Activated T-cell treated with anti-CD3 and anti-CD28 coated beads, Interleukin-2, amount 50 U/mL, for 1 hour (primary cell): ENCODE results near the gene NLK.
"Not testable (repeated sequence)": the region's sequence is repeated elsewhere in the genome, so short reads cannot be mapped to it uniquely, and the experiment has no call there.

ENCODE experiments used
- DNase-seq: peaks from one replicate; pipeline ENCODE4 v3.0.0-alpha.2; 2020

NLK gene

DNA sequence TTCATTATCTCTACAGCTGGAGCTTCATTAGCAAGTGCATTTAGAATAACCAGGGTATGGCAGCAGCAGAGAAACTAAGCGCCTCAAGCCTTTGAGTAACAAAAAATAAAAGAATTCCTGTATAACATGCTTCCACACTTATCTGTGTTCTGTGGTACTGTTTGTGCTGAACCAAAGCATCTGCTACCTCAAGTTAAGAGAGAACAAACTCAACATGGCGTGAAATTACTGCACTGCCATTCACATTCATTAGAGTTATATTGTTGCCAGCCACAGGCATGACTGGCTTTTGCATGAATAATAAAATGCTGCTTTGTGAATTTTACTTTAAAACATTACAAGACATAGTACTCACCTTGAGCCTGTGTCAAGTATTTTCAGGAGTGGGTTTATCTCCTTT is 76.6 kb downstream of the NLK start:
- no peak for DNase-seq

DNA sequence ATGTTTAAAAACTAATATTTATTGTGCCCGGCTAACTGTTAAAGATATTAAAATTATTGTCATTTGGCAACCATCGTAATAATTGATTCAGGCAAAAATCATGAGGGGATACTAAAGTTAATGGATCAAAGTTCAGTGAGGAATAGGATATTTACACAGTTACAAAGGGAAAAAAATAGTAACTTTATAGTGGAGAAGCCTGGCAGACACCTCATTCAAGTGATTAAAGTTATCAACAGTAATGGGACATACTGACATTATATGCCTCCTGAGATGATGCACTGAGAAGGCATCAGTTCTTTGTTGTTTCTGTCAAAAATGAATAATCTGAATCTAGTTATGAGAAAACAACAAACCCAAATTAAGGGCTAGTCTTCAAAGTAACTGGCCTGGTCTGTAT is 77.1 kb downstream of the NLK start:
- DNase-seq, result no peak

DNA sequence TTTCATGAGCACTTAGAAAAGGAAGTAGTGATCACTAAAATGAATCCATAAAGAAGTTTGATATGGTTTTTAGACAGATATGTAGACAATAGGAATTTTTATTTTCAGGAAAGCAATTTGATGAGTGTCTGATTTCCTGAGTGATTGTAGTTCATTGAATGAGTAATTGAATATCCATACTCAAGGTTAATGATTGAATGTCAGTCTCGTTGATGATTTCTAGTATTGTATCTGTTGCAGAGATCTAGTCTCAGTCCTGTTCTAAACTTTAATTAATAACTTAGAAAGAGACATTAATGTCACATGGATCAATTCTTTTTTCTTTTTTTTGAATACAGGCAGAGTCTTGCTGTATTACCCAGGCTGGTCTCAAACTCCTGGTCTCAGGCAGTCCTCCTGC is 78.3 kb downstream of the NLK start:
- DNase-seq, result no peak

- DNase-seq, result no peak
These were observed 82.5 kb downstream of the NLK start for GRCh38 chr17:28124962-28125361.

- DNase-seq, result no peak
These were observed 83.3 kb downstream of the NLK start for GRCh38 chr17:28125526-28126378.

GRCh38 chr17:28127196-28127595 is 84.7 kb downstream of the NLK start:
- DNase-seq, result no peak

GRCh38 chr17:28128779-28129178 is 86.3 kb downstream of the NLK start:
- DNase-seq, result no peak

GRCh38 chr17:28130472-28130871 is 88.0 kb downstream of the NLK start:
- DNase-seq, result no peak

GRCh38 chr17:28131599-28131998 is 89.1 kb downstream of the NLK start:
- no peak for DNase-seq

DNA sequence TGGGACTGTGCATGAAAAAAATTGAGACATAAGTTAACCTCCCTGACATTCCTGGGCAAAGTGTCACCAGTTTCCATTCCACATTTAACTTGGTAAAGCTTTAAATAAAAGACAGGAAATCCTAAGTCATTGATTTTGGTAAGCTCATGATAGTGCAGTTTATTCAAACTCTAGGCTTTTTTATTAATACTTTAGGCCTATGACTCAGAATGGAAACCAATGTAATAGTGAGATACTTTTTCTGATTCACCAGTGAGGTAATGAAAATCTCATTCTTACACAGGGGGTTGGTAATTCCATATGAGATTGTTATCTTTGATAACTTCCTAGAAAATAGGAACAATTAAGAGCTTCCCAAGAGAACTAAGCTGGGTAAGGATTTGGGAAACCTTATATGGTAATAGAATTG is 91.1 kb downstream of the NLK start:
- no peak for DNase-seq

DNA sequence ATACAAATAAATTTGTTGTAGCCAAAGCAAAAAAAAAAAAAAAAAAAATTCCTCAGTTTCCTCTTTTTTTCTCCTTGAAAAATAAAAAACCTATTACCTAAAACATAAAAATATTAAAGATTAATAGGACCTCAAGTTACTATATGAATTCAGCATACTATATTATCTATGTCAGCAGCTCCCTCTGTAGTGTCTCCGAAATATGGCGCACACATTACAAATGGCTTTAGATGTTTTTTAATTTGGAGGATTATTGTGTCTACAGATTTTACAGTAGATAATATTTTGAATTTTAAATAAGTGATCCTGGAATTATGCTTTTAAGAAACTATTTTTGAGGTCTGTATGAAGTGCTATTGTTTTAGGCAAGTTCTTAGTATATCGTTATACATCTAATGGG is 94.4 kb downstream of the NLK start:
- DNase-seq, result no peak

- no peak for DNase-seq
These were observed 97.3 kb downstream of the NLK start for GRCh38 chr17:28139822-28140221.

DNA sequence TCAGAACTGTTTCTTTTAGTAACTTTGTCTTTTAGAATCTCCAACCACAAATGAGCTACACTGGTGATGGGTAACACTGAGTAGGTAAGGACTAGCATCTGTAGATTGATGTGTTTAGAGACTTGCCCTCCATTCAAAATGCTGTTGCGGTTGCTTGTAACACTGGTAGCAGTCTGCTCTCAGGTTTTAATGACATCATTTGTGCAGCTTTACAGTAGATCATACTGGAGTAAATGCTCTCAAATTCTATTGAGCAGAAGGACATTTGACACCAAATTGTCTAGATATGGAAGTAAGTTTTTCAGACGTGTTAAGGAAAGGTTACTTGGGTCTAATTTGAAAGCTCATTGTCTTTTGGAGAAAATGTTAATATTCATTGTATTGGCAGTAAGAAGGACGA is 98.8 kb downstream of the NLK start:
- DNase-seq, result no peak

DNA sequence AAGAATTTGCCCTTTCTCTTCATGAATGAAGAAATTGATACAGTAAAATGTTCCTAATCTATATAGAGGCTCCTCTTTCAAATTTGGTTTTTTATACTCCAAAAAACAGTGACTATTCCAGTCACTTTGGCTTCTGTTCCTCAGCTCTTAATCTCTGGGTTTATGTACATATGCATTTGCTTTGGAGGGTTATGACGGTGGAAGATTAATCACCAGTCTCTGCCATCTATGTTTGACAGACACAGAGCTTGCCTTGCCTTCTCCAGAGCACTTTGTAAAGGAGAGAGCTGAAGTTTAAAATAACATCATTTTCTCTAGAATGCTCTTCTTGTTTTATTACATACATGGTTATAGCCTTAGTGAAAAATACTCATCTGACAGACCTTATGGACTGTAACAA is 99.3 kb downstream of the NLK start:
- DNase-seq, result no peak

- no peak for DNase-seq
These were observed 99.8 kb downstream of the NLK start for GRCh38 chr17:28142305-28142704.

DNA sequence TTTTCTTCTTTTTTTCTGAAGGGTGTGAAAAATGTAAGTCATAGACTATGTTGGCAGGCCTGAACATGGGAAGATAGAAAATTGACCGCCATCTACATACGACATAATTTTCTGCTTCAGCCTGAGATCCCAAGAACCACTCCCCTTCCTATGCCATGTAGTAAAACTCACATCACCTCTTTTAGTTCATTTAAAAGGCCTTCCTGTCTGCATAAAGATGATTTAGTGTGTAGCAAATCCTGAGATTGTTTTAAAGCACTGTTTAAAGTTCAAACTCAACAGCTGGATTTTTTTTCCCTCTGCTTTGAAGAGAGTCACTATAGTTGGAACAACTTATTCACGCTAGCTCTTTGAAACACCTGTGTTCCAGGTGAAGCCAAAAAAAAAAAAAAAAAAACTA is 101.5 kb downstream of the NLK start:
- no peak for DNase-seq

GRCh38 chr17:28145348-28145747 is 102.9 kb downstream of the NLK start:
- DNase-seq, result no peak

DNA sequence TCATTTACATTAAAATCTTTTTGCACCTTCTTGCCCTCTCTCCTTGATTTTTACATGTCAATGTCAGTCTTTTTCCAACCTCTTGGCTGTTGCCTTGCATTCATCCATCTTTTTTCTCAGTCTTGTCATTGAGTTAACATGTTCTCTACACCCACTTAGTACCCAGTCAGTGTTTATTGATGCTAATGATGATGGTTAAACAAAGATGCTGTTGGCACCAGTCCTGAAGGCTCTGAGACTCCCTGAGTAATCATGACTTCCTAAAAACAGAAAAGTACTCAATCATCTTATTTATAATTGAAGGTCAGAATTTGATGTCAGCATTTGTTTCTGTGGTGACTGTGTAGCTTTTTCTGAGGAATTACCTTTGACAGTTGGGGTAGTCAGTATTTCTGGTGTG is 104.5 kb downstream of the NLK start:
- DNase-seq, result no peak

DNA sequence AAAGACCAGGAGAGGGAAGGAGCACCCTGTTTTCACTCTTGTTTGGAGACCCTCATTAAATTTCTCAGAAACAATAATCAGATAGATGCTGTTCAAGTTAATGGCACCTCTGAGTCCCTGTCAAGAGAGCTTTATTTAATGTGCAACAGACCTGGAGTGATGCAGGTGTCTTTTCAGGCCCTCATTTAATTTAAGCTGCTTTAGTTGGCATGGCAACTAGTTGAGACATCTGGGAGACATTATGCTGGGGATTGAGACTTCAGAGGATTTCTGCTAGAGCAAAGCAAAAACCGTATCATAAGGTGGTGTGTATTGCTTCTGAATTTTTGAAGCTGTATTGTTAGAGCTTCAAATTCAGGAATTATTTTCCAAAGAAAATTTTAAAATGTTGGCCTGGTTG is 108.5 kb downstream of the NLK start:
- no peak for DNase-seq

GRCh38 chr17:28154214-28154613 is 111.7 kb downstream of the NLK start:
- no peak for DNase-seq

GRCh38 chr17:28155405-28155804 is 112.9 kb downstream of the NLK start:
- not testable (repeated sequence) for DNase-seq

GRCh38 chr17:28159004-28159403 is 116.5 kb downstream of the NLK start:
- no peak for DNase-seq

GRCh38 chr17:28159924-28160323 is 117.4 kb downstream of the NLK start:
- no peak for DNase-seq

GRCh38 chr17:28160610-28161009 is 118.1 kb downstream of the NLK start:
- no peak for DNase-seq

GRCh38 chr17:28161311-28161710 is 118.8 kb downstream of the NLK start:
- no peak for DNase-seq
